ENCODE data around the gene COL9A1.
"Not testable (repeated sequence)": the region's sequence is repeated elsewhere in the genome, so short reads cannot be mapped to it uniquely, and the experiment has no call there.

The COL9A1 gene

GRCh38 chr6:70303034-70303525 lies at the start of gene COL9A1:
Gene COL9A1 (minus strand): TSS chr6:70303084. CDS start chr6:70302924, 160 bp downstream.
- H3K4me1 ChIP-seq (ENCODE audit: control insufficient read depth in 1 of 2, insufficient read depth in 2 of 2, low read length in 2 of 2) = no peaks in the 10 kb centered on the region
- no peaks in the 10 kb centered on the region for H3K27me3 ChIP-seq (ENCODE audit: low read depth, low read length)
- no peaks in the 10 kb centered on the region for H3K9me3 ChIP-seq (ENCODE audit: control insufficient read depth in 1 of 2, low read length in 2 of 2)
- H3K27ac ChIP-seq (ENCODE audit: low read length) = no peak within 1 kb of the TSS
- no peak within 1 kb of the TSS for H3K4me3 ChIP-seq (ENCODE audit: low read depth in 1 of 2, low read length in 2 of 2)
- H3K36me3 ChIP-seq (ENCODE audit: control insufficient read depth in 1 of 2, insufficient read depth in 2 of 2, low read length in 2 of 2) = no peaks in the 10 kb centered on the region

- no peak overlapping the region for H3K27ac ChIP-seq (ENCODE audit: low read length)
- H3K4me3 ChIP-seq (ENCODE audit: low read depth in 1 of 2, low read length in 2 of 2) = no peak overlapping the region
- no peaks in the 10 kb centered on the region for H3K36me3 ChIP-seq (ENCODE audit: control insufficient read depth in 1 of 2, insufficient read depth in 2 of 2, low read length in 2 of 2)
- H3K4me1 ChIP-seq (ENCODE audit: control insufficient read depth in 1 of 2, insufficient read depth in 2 of 2, low read length in 2 of 2) = no peaks in the 10 kb centered on the region
- no peaks in the 10 kb centered on the region for H3K27me3 ChIP-seq (ENCODE audit: low read depth, low read length)
- no peaks in the 10 kb centered on the region for H3K9me3 ChIP-seq (ENCODE audit: control insufficient read depth in 1 of 2, low read length in 2 of 2)
Observed at GRCh38 chr6:70351461-70351860, 48.6 kb upstream of the COL9A1 start.

- Histone ChIP-seq H3K4me1 (ENCODE audit: control insufficient read depth in 1 of 2, insufficient read depth in 2 of 2, low read length in 2 of 2) (no peaks in the 10 kb centered on the region), H3K36me3 (ENCODE audit: control insufficient read depth in 1 of 2, insufficient read depth in 2 of 2, low read length in 2 of 2) (no peaks in the 10 kb centered on the region), H3K9me3 (ENCODE audit: control insufficient read depth in 1 of 2, low read length in 2 of 2) (no peaks in the 10 kb centered on the region), H3K4me3 (ENCODE audit: low read depth in 1 of 2, low read length in 2 of 2) (no peak overlapping the region), H3K27ac (ENCODE audit: low read length) (no peak overlapping the region), H3K27me3 (ENCODE audit: low read depth, low read length) (no peaks in the 10 kb centered on the region)
Observed at GRCh38 chr6:70345619-70346018, 42.7 kb upstream of the COL9A1 start.

GRCh38 chr6:70343313-70343712 lies 40.4 kb upstream of the COL9A1 start:
- Histone ChIP-seq H3K27ac (ENCODE audit: low read length) (no peak overlapping the region), H3K4me1 (ENCODE audit: control insufficient read depth in 1 of 2, insufficient read depth in 2 of 2, low read length in 2 of 2) (no peaks in the 10 kb centered on the region), H3K27me3 (ENCODE audit: low read depth, low read length) (no peaks in the 10 kb centered on the region), H3K9me3 (ENCODE audit: control insufficient read depth in 1 of 2, low read length in 2 of 2) (peaks cover 0 to 8% of the 10 kb centered on the region in 2 donors), H3K4me3 (ENCODE audit: low read depth in 1 of 2, low read length in 2 of 2) (no peak overlapping the region), H3K36me3 (ENCODE audit: control insufficient read depth in 1 of 2, insufficient read depth in 2 of 2, low read length in 2 of 2) (no peaks in the 10 kb centered on the region)

GRCh38 chr6:70339810-70340209 lies 36.9 kb upstream of the COL9A1 start:
- not testable (repeated sequence) for H3K27me3 ChIP-seq (ENCODE audit: low read depth, low read length); H3K4me1 ChIP-seq (ENCODE audit: control insufficient read depth in 1 of 2, insufficient read depth in 2 of 2, low read length in 2 of 2); H3K27ac ChIP-seq (ENCODE audit: low read length); H3K4me3 ChIP-seq (ENCODE audit: low read depth in 1 of 2, low read length in 2 of 2); H3K9me3 ChIP-seq (ENCODE audit: control insufficient read depth in 1 of 2, low read length in 2 of 2); H3K36me3 ChIP-seq (ENCODE audit: control insufficient read depth in 1 of 2, insufficient read depth in 2 of 2, low read length in 2 of 2)

- H3K27me3 ChIP-seq (ENCODE audit: low read depth, low read length) = no peaks in the 10 kb centered on the region
- H3K9me3 ChIP-seq (ENCODE audit: control insufficient read depth in 1 of 2, low read length in 2 of 2) = peaks cover 0 to 8% of the 10 kb centered on the region in 2 donors
- H3K36me3 ChIP-seq (ENCODE audit: control insufficient read depth in 1 of 2, insufficient read depth in 2 of 2, low read length in 2 of 2) = no peaks in the 10 kb centered on the region
- no peak overlapping the region for H3K27ac ChIP-seq (ENCODE audit: low read length)
- H3K4me1 ChIP-seq (ENCODE audit: control insufficient read depth in 1 of 2, insufficient read depth in 2 of 2, low read length in 2 of 2) = no peaks in the 10 kb centered on the region
- no peak overlapping the region for H3K4me3 ChIP-seq (ENCODE audit: low read depth in 1 of 2, low read length in 2 of 2)
Observed at GRCh38 chr6:70338775-70339174, 35.9 kb upstream of the COL9A1 start.

GRCh38 chr6:70337743-70338105 lies 34.8 kb upstream of the COL9A1 start:
- Histone ChIP-seq H3K9me3 (ENCODE audit: control insufficient read depth in 1 of 2, low read length in 2 of 2) (peaks cover 0 to 8% of the 10 kb centered on the region in 2 donors), H3K4me1 (ENCODE audit: control insufficient read depth in 1 of 2, insufficient read depth in 2 of 2, low read length in 2 of 2) (no peaks in the 10 kb centered on the region), H3K27ac (ENCODE audit: low read length) (no peak overlapping the region), H3K27me3 (ENCODE audit: low read depth, low read length) (no peaks in the 10 kb centered on the region), H3K4me3 (ENCODE audit: low read depth in 1 of 2, low read length in 2 of 2) (no peak overlapping the region), H3K36me3 (ENCODE audit: control insufficient read depth in 1 of 2, insufficient read depth in 2 of 2, low read length in 2 of 2) (no peaks in the 10 kb centered on the region)

GRCh38 chr6:70336996-70337742 lies 34.3 kb upstream of the COL9A1 start:
- Histone ChIP-seq H3K27me3 (ENCODE audit: low read depth, low read length) (no peaks in the 10 kb centered on the region), H3K4me3 (ENCODE audit: low read depth in 1 of 2, low read length in 2 of 2) (no peak overlapping the region), H3K4me1 (ENCODE audit: control insufficient read depth in 1 of 2, insufficient read depth in 2 of 2, low read length in 2 of 2) (no peaks in the 10 kb centered on the region), H3K36me3 (ENCODE audit: control insufficient read depth in 1 of 2, insufficient read depth in 2 of 2, low read length in 2 of 2) (no peaks in the 10 kb centered on the region), H3K27ac (ENCODE audit: low read length) (no peak overlapping the region), H3K9me3 (ENCODE audit: control insufficient read depth in 1 of 2, low read length in 2 of 2) (peaks cover 0 to 8% of the 10 kb centered on the region in 2 donors)

- Histone ChIP-seq H3K27ac (ENCODE audit: low read length) (no peak overlapping the region), H3K9me3 (ENCODE audit: control insufficient read depth in 1 of 2, low read length in 2 of 2) (no peaks in the 10 kb centered on the region), H3K36me3 (ENCODE audit: control insufficient read depth in 1 of 2, insufficient read depth in 2 of 2, low read length in 2 of 2) (no peaks in the 10 kb centered on the region), H3K27me3 (ENCODE audit: low read depth, low read length) (no peaks in the 10 kb centered on the region), H3K4me3 (ENCODE audit: low read depth in 1 of 2, low read length in 2 of 2) (no peak overlapping the region), H3K4me1 (ENCODE audit: control insufficient read depth in 1 of 2, insufficient read depth in 2 of 2, low read length in 2 of 2) (no peaks in the 10 kb centered on the region)
Observed at GRCh38 chr6:70327036-70327435, 24.2 kb upstream of the COL9A1 start.

GRCh38 chr6:70325009-70325408 lies 22.1 kb upstream of the COL9A1 start:
- Histone ChIP-seq H3K27me3 (ENCODE audit: low read depth, low read length) (no peaks in the 10 kb centered on the region), H3K4me3 (ENCODE audit: low read depth in 1 of 2, low read length in 2 of 2) (no peak overlapping the region), H3K4me1 (ENCODE audit: control insufficient read depth in 1 of 2, insufficient read depth in 2 of 2, low read length in 2 of 2) (no peaks in the 10 kb centered on the region), H3K27ac (ENCODE audit: low read length) (no peak overlapping the region), H3K36me3 (ENCODE audit: control insufficient read depth in 1 of 2, insufficient read depth in 2 of 2, low read length in 2 of 2) (no peaks in the 10 kb centered on the region), H3K9me3 (ENCODE audit: control insufficient read depth in 1 of 2, low read length in 2 of 2) (no peaks in the 10 kb centered on the region)

GRCh38 chr6:70317799-70318198 lies 14.9 kb upstream of the COL9A1 start:
- H3K9me3 ChIP-seq (ENCODE audit: control insufficient read depth in 1 of 2, low read length in 2 of 2); H3K4me3 ChIP-seq (ENCODE audit: low read depth in 1 of 2, low read length in 2 of 2); H3K27me3 ChIP-seq (ENCODE audit: low read depth, low read length); H3K36me3 ChIP-seq (ENCODE audit: control insufficient read depth in 1 of 2, insufficient read depth in 2 of 2, low read length in 2 of 2); H3K27ac ChIP-seq (ENCODE audit: low read length); H3K4me1 ChIP-seq (ENCODE audit: control insufficient read depth in 1 of 2, insufficient read depth in 2 of 2, low read length in 2 of 2): not testable (repeated sequence)
